Mesendoderm (in vitro differentiated cells): ENCODE data around the gene CSTPP1.

Source experiments
- DNase-seq: peaks from one replicate; pipeline ENCODE4 v3.0.0; 2013
- H2AK5ac ChIP-seq: 2 replicates; pipeline ENCODE4 v1.6.1; 2013; ENCODE audit warnings: low read length, inconsistent platforms
- H2BK120ac ChIP-seq: 2 replicates; pipeline ENCODE4 v1.6.1; 2013; ENCODE audit warnings: low read depth, mild to moderate bottlenecking, low read length, moderate library complexity, mixed read lengths
- H2BK15ac ChIP-seq: replicated peaks from 2 replicates; pipeline ENCODE4 v1.6.1; 2013; ENCODE audit warnings: low read depth, mild to moderate bottlenecking, moderate library complexity
- H2BK5ac ChIP-seq: 2 replicates; pipeline ENCODE4 v1.6.1; 2013; ENCODE audit warnings: low read length, inconsistent platforms
- H3K18ac ChIP-seq: 2 replicates; pipeline ENCODE4 v1.6.1; 2013; ENCODE audit warnings: mild to moderate bottlenecking, low read length, mixed read lengths
- H3K23ac ChIP-seq: one replicate; pipeline ENCODE4 v1.6.1; 2013; ENCODE audit warnings: low read length
- H3K27ac ChIP-seq: 2 replicates; pipeline ENCODE4 v1.5.1; 2013; ENCODE audit warnings: low read depth, mild to moderate bottlenecking, inconsistent platforms, low read length, moderate library complexity
- H3K27me3 ChIP-seq: 2 replicates; pipeline ENCODE4 v1.6.1; 2013; ENCODE audit warnings: low read length, control low read depth, mild to moderate bottlenecking, inconsistent platforms; ENCODE audit not compliant: insufficient read depth, poor library complexity
- H3K36me3 ChIP-seq: 2 replicates; pipeline ENCODE4 v1.6.1; 2013; ENCODE audit warnings: low read length, inconsistent platforms; ENCODE audit not compliant: control insufficient read depth, insufficient read depth
- H3K4ac ChIP-seq: one replicate; pipeline ENCODE4 v1.6.1; 2013; ENCODE audit warnings: low read depth, mild to moderate bottlenecking, low read length, moderate library complexity
- H3K4me1 ChIP-seq: 2 replicates; pipeline ENCODE4 v1.6.1; 2013; ENCODE audit warnings: low read depth, low read length, inconsistent platforms; ENCODE audit not compliant: control insufficient read depth
- H3K4me2 ChIP-seq: 2 replicates; pipeline ENCODE4 v1.6.1; 2013; ENCODE audit warnings: low read length
- H3K4me3 ChIP-seq: 2 replicates; pipeline ENCODE4 v1.5.1; 2013; ENCODE audit warnings: mild to moderate bottlenecking, low read length
- H3K56ac ChIP-seq: one replicate; pipeline ENCODE4 v1.6.1; 2013; ENCODE audit warnings: low read length
- H3K79me1 ChIP-seq: 2 replicates; pipeline ENCODE4 v1.6.1; 2013; ENCODE audit warnings: low read length, inconsistent platforms
- H3K79me2 ChIP-seq: 2 replicates; pipeline ENCODE4 v1.6.1; 2013; ENCODE audit warnings: mild to moderate bottlenecking, low read length; ENCODE audit not compliant: control insufficient read depth, insufficient read depth
- H3K9ac ChIP-seq: 2 replicates; pipeline ENCODE4 v1.6.1; 2013; ENCODE audit warnings: low read length, inconsistent platforms
- H4K5ac ChIP-seq: one replicate; pipeline ENCODE4 v1.6.1; 2013; ENCODE audit warnings: low read length
- H4K8ac ChIP-seq: one replicate; pipeline ENCODE4 v1.6.1; 2013; ENCODE audit warnings: low read depth, mild to moderate bottlenecking, control low read depth, low read length, moderate library complexity
- WGBS: extraction: QIAGEN DNeasy Blood & Tissue Kit; methylation state at CpG from one replicate; pipeline ENCODE4 v1.1.7; 2013; ENCODE audit warnings: low lambda C conversion rate, missing lambda C conversion rate; ENCODE audit not compliant: insufficient coverage; ENCODE audit errors: extremely low coverage; 5-methylcytosine and 5-hydroxymethylcytosine counted together

Gene CSTPP1

GRCh38 chr11:46949297-46949696 is 12.7 kb downstream of the CSTPP1 start:
- Histone ChIP-seq H3K79me1 (peaks cover 3% of the 10 kb centered on the region), H2BK15ac (no peak overlapping the region), H3K4me1 (peaks cover under 1% of the 10 kb centered on the region), H2BK120ac (no peak overlapping the region), H2AK5ac (no peak overlapping the region), H3K4ac (no peak overlapping the region), H3K79me2 (no peaks in the 10 kb centered on the region), H3K4me2 (no peak overlapping the region), H3K23ac (no peak overlapping the region), H3K36me3 (no peaks in the 10 kb centered on the region), H3K27me3 (no peaks in the 10 kb centered on the region), H3K9ac (no peak overlapping the region), H4K5ac (no peak overlapping the region), H3K27ac (no peak overlapping the region), H3K4me3 (no peak overlapping the region), H2BK5ac (no peak overlapping the region), H3K56ac (no peak overlapping the region), H4K8ac (no peak overlapping the region), H3K18ac (no peak overlapping the region)
- no CpG with 5 or more reads among the region's 1 CpG for WGBS
- DNase-seq: no peak

- no peak overlapping the region for H3K27ac ChIP-seq
- no peak overlapping the region for H3K18ac ChIP-seq
- no peaks in the 10 kb centered on the region for H3K79me1 ChIP-seq
- no peak overlapping the region for H2BK15ac ChIP-seq
- H3K4ac ChIP-seq: no peak overlapping the region
- no peak overlapping the region for H3K23ac ChIP-seq
- H3K4me1 ChIP-seq: no peaks in the 10 kb centered on the region
- H3K79me2 ChIP-seq: no peaks in the 10 kb centered on the region
- H3K36me3 ChIP-seq: no peaks in the 10 kb centered on the region
- no peak overlapping the region for H3K4me2 ChIP-seq
- no peak overlapping the region for H4K8ac ChIP-seq
- H3K56ac ChIP-seq: no peak overlapping the region
- H3K9ac ChIP-seq: no peak overlapping the region
- H2BK120ac ChIP-seq: no peak overlapping the region
- H3K4me3 ChIP-seq: no peak overlapping the region
- no CpG with 5 or more reads among the region's 1 CpG for WGBS
- no peak overlapping the region for H2BK5ac ChIP-seq
- no peak overlapping the region for H4K5ac ChIP-seq
- H3K27me3 ChIP-seq: no peaks in the 10 kb centered on the region
- H2AK5ac ChIP-seq: no peak overlapping the region
- no peak for DNase-seq
Observed at GRCh38 chr11:46951864-46952263, 15.3 kb downstream of the CSTPP1 start.

- H3K36me3 ChIP-seq: no peaks in the 10 kb centered on the region
- no peak overlapping the region for H2BK15ac ChIP-seq
- no peak overlapping the region for H3K56ac ChIP-seq
- H3K18ac ChIP-seq: no peak overlapping the region
- H2BK120ac ChIP-seq: no peak overlapping the region
- H3K23ac ChIP-seq: no peak overlapping the region
- WGBS: no CpG with 5 or more reads among the region's 2 CpGs
- H3K9ac ChIP-seq: no peak overlapping the region
- H2AK5ac ChIP-seq: no peak overlapping the region
- no peaks in the 10 kb centered on the region for H3K27me3 ChIP-seq
- no peak for DNase-seq
- H4K5ac ChIP-seq: no peak overlapping the region
- no peaks in the 10 kb centered on the region for H3K79me1 ChIP-seq
- H3K4me2 ChIP-seq: no peak overlapping the region
- H3K4ac ChIP-seq: no peak overlapping the region
- H3K79me2 ChIP-seq: no peaks in the 10 kb centered on the region
- H3K4me1 ChIP-seq: no peaks in the 10 kb centered on the region
- H3K27ac ChIP-seq: no peak overlapping the region
- no peak overlapping the region for H3K4me3 ChIP-seq
- H4K8ac ChIP-seq: no peak overlapping the region
- no peak overlapping the region for H2BK5ac ChIP-seq
Observed at GRCh38 chr11:46952553-46952952, 16.0 kb downstream of the CSTPP1 start.

- Histone ChIP-seq H3K79me1 (no peaks in the 10 kb centered on the region), H2BK5ac (no peak overlapping the region), H4K8ac (no peak overlapping the region), H3K79me2 (no peaks in the 10 kb centered on the region), H3K4me3 (no peak overlapping the region), H2BK15ac (no peak overlapping the region), H3K27me3 (no peaks in the 10 kb centered on the region), H2AK5ac (no peak overlapping the region), H3K4me1 (no peaks in the 10 kb centered on the region), H3K9ac (no peak overlapping the region), H2BK120ac (no peak overlapping the region), H3K23ac (no peak overlapping the region), H3K56ac (no peak overlapping the region), H4K5ac (no peak overlapping the region), H3K4ac (no peak overlapping the region), H3K4me2 (no peak overlapping the region), H3K27ac (no peak overlapping the region), H3K36me3 (no peaks in the 10 kb centered on the region), H3K18ac (no peak overlapping the region)
- 100% methylated on average over 3 of the region's 5 CpGs for WGBS
- no peak for DNase-seq
Observed at GRCh38 chr11:46953093-46953492, 16.5 kb downstream of the CSTPP1 start.

- Histone ChIP-seq H3K79me1 (no peaks in the 10 kb centered on the region), H3K18ac (no peak overlapping the region), H3K4me3 (no peak overlapping the region), H3K36me3 (no peaks in the 10 kb centered on the region), H3K4me1 (no peaks in the 10 kb centered on the region), H3K79me2 (no peaks in the 10 kb centered on the region), H3K4me2 (no peak overlapping the region), H3K23ac (no peak overlapping the region), H4K5ac (no peak overlapping the region), H3K27ac (no peak overlapping the region), H2BK120ac (no peak overlapping the region), H3K27me3 (no peaks in the 10 kb centered on the region), H3K9ac (no peak overlapping the region), H3K4ac (no peak overlapping the region), H2BK15ac (no peak overlapping the region), H3K56ac (no peak overlapping the region), H2BK5ac (no peak overlapping the region), H4K8ac (no peak overlapping the region), H2AK5ac (no peak overlapping the region)
- WGBS: no CpG with 5 or more reads among the region's 1 CpG
- DNase-seq: no peak
Observed at GRCh38 chr11:46958777-46959176, 22.2 kb downstream of the CSTPP1 start.

GRCh38 chr11:46961041-46961440 is 24.5 kb downstream of the CSTPP1 start:
- no peaks in the 10 kb centered on the region for H3K4me1 ChIP-seq
- no peak overlapping the region for H2AK5ac ChIP-seq
- H3K27ac ChIP-seq: no peak overlapping the region
- no peaks in the 10 kb centered on the region for H3K27me3 ChIP-seq
- no peak overlapping the region for H3K23ac ChIP-seq
- H3K56ac ChIP-seq: no peak overlapping the region
- no peak overlapping the region for H2BK120ac ChIP-seq
- H3K9ac ChIP-seq: no peak overlapping the region
- no peaks in the 10 kb centered on the region for H3K36me3 ChIP-seq
- DNase-seq: no peak
- H4K8ac ChIP-seq: no peak overlapping the region
- H3K4ac ChIP-seq: no peak overlapping the region
- no peak overlapping the region for H3K18ac ChIP-seq
- no peaks in the 10 kb centered on the region for H3K79me1 ChIP-seq
- H3K4me2 ChIP-seq: no peak overlapping the region
- WGBS: no CpG with 5 or more reads among the region's 2 CpGs
- no peak overlapping the region for H3K4me3 ChIP-seq
- H3K79me2 ChIP-seq: no peaks in the 10 kb centered on the region
- H2BK5ac ChIP-seq: no peak overlapping the region
- no peak overlapping the region for H4K5ac ChIP-seq
- no peak overlapping the region for H2BK15ac ChIP-seq
